Retinal pigment epithelial cell (primary cell): ENCODE measurements around the gene SYT17.

ENCODE experiments used
- DNase-seq: peaks from one replicate; pipeline ENCODE4 v3.0.0-alpha.2; 2010; ENCODE audit warnings: low read depth
- H3K4me3 ChIP-seq: 2 replicates; pipeline ENCODE4 v1.5.1; 2011; ENCODE audit warnings: mild to moderate bottlenecking, low read length, control low read depth, moderate library complexity
- CTCF ChIP-seq: conservative IDR thresholded peaks from 2 replicates; pipeline ENCODE4 v1.5.1; 2011; ENCODE audit warnings: low read depth, low read length, control low read depth, inconsistent platforms

Gene SYT17

GRCh38 chr16:19290860-19291259, 122.8 kb downstream of the SYT17 start:
- TF ChIP-seq CTCF: no peak
- DNase-seq: no peak
- no peak overlapping the region for H3K4me3 ChIP-seq

GRCh38 chr16:19291475-19291874, 123.4 kb downstream of the SYT17 start:
- DNase-seq: peak; percentile 92
- no peak for TF ChIP-seq CTCF

GRCh38 chr16:19292186-19292585, 124.1 kb downstream of the SYT17 start:
- no peak for TF ChIP-seq CTCF
- DNase-seq: no peak
- H3K4me3 ChIP-seq: no peak overlapping the region

More at GRCh38 chr16:19291475-19291874, 123.4 kb downstream of the SYT17 start:
- H3K4me3 ChIP-seq: no peak overlapping the region

- TF ChIP-seq CTCF: no peak
- H3K4me3 ChIP-seq: no peak overlapping the region
- DNase-seq: no peak
Measured at GRCh38 chr16:19294156-19294649, 126.2 kb downstream of the SYT17 start.

GRCh38 chr16:19295393-19295792, 127.4 kb downstream of the SYT17 start:
- TF ChIP-seq CTCF: no peak
- H3K4me3 ChIP-seq: no peak overlapping the region
- no peak for DNase-seq

GRCh38 chr16:19297454-19297853, 129.4 kb downstream of the SYT17 start:
- H3K4me3 ChIP-seq: no peak overlapping the region
- no peak for TF ChIP-seq CTCF
- no peak for DNase-seq

- no peak for DNase-seq
- H3K4me3 ChIP-seq: no peak overlapping the region
- TF ChIP-seq CTCF: no peak
Measured at GRCh38 chr16:19299565-19299964, 131.5 kb downstream of the SYT17 start.
